GM23338 (cell line): Measurements from ENCODE around the gene PRTN3. TPM values are rescaled to one million over a fixed set of nuclear protein-coding genes. Genes with fewer than 3 reads are reported as not detected.

Experiments used
- ATAC-seq: fragments of 200-7000 bp; cut with Tn5 transposase; 3 replicates; pipeline ENCODE4 v1.9.1; 2020
- DNase-seq: peaks from one replicate; pipeline ENCODE4 v3.0.0-alpha.2; 2015; ENCODE audit warnings: low spot score
- H2AFZ ChIP-seq: fragments of 200-600 bp; sonication (generic); 2 replicates; pipeline ENCODE4 v1.8.0; 2016; ENCODE audit warnings: antibody characterized with exemption, mild to moderate bottlenecking, moderate library complexity
- H3F3A ChIP-seq: fragments of 200-600 bp; sonication (generic); replicated peaks from 2 replicates; pipeline ENCODE4 v1.8.0; 2017; ENCODE audit warnings: antibody characterized with exemption, mixed run types, low read depth
- H3K27ac ChIP-seq: fragments of 200-600 bp; sonication (generic); 2 replicates; pipeline ENCODE4 v1.6.1; 2016; ENCODE audit warnings: low read depth
- H3K27me3 ChIP-seq: fragments of 200-600 bp; sonication (generic); 2 replicates; pipeline ENCODE4 v1.8.0; 2016; ENCODE audit warnings: mild to moderate bottlenecking, mixed run types, moderate library complexity; ENCODE audit not compliant: insufficient read depth
- H3K36me3 ChIP-seq: fragments of 200-600 bp; sonication (generic); 2 replicates; pipeline ENCODE4 v1.8.0; 2016; ENCODE audit warnings: mild to moderate bottlenecking; ENCODE audit not compliant: insufficient read depth
- H3K4me1 ChIP-seq: fragments of 200-600 bp; sonication (generic); 2 replicates; pipeline ENCODE4 v1.8.0; 2016; ENCODE audit warnings: mild to moderate bottlenecking, moderate library complexity; ENCODE audit not compliant: insufficient read depth
- H3K4me2 ChIP-seq: fragments of 200-600 bp; sonication (generic); 2 replicates; pipeline ENCODE4 v1.7.1; 2017; ENCODE audit warnings: mixed run types
- H3K4me3 ChIP-seq: fragments of 200-600 bp; sonication (generic); 2 replicates; pipeline ENCODE4 v1.6.1; 2016; ENCODE audit warnings: mixed run types
- H3K79me2 ChIP-seq: fragments of 200-600 bp; sonication (generic); replicated peaks from 2 replicates; pipeline ENCODE4 v1.8.0; 2017; ENCODE audit warnings: mild to moderate bottlenecking; ENCODE audit not compliant: insufficient read depth
- H3K9me2 ChIP-seq: fragments of 200-600 bp; sonication (generic); 2 replicates; pipeline ENCODE4 v1.8.0; 2017; ENCODE audit not compliant: insufficient read depth
- H4K20me1 ChIP-seq: fragments of 200-600 bp; sonication (generic); replicated peaks from 2 replicates; pipeline ENCODE4 v1.8.0; 2017; ENCODE audit warnings: mild to moderate bottlenecking; ENCODE audit not compliant: insufficient read depth
- H3K27ac Mint-ChIP-seq: 2 replicates; pipeline ENCODE4 v1.8.0; 2020; ENCODE audit warnings: inconsistent platforms, mild to moderate bottlenecking, moderate library complexity, mixed read lengths
- H3K27me3 Mint-ChIP-seq: 3 replicates; pipeline ENCODE4 v1.8.0; 2022; ENCODE audit warnings: low read depth, mild to moderate bottlenecking, moderate library complexity, mixed read lengths, inconsistent platforms; ENCODE audit not compliant: insufficient read depth, poor library complexity
- H3K36me3 Mint-ChIP-seq: 3 replicates; pipeline ENCODE4 v1.8.0; 2021; ENCODE audit warnings: low read depth, mild to moderate bottlenecking, inconsistent platforms, moderate library complexity, mixed read lengths
- H3K4me1 Mint-ChIP-seq: 3 replicates; pipeline ENCODE4 v1.8.0; 2020; ENCODE audit warnings: mild to moderate bottlenecking, inconsistent platforms, mixed read lengths
- H3K4me3 Mint-ChIP-seq: 3 replicates; pipeline ENCODE4 v1.8.0; 2021; ENCODE audit warnings: moderate library complexity, mild to moderate bottlenecking, inconsistent platforms, mixed read lengths
- H3K9me3 Mint-ChIP-seq: 3 replicates; pipeline ENCODE4 v1.8.0; 2020; ENCODE audit warnings: moderate library complexity, mild to moderate bottlenecking, inconsistent platforms, mixed read lengths
- CREB1 ChIP-seq: fragments of 250-450 bp; sonication (Bioruptor Pico); IDR thresholded peaks from 2 replicates; pipeline ENCODE4 v1.5.0; 2020; ENCODE audit warnings: low read depth, mild to moderate bottlenecking, moderate library complexity
- EZH2 ChIP-seq: fragments of 200-600 bp; sonication (generic); IDR thresholded peaks from one replicate; pipeline ENCODE4 v1.8.0; 2017; ENCODE audit warnings: antibody characterized with exemption, mild to moderate bottlenecking, low read depth; ENCODE audit not compliant: unreplicated experiment
- EZH2phosphoT487 ChIP-seq: fragments of 200-600 bp; sonication (generic); IDR thresholded peaks from one replicate; pipeline ENCODE4 v1.8.1; 2018; ENCODE audit warnings: antibody characterized with exemption; ENCODE audit not compliant: unreplicated experiment
- JUNB ChIP-seq: IDR thresholded peaks from one replicate; pipeline ENCODE4 v1.6.1; 2016; ENCODE audit warnings: antibody characterized with exemption; ENCODE audit not compliant: unreplicated experiment
- NANOG ChIP-seq: IDR thresholded peaks from 2 replicates; pipeline ENCODE4 v1.6.1; 2016; ENCODE audit warnings: antibody characterized with exemption, borderline replicate concordance
- POLR2AphosphoS5 ChIP-seq: IDR thresholded peaks from 2 replicates; pipeline ENCODE4 v1.6.1; 2016; ENCODE audit warnings: antibody characterized with exemption, low read depth
- STAT1 ChIP-seq: IDR thresholded peaks from one replicate; pipeline ENCODE4 v1.6.1; 2016; ENCODE audit warnings: antibody characterized with exemption; ENCODE audit not compliant: unreplicated experiment
- ZNF114 ChIP-seq: fragments of 250-450 bp; sonication (Bioruptor Pico); IDR thresholded peaks from 2 replicates; pipeline ENCODE4 v1.5.0; 2020; ENCODE audit warnings: mild to moderate bottlenecking, moderate library complexity
- ZNF331 ChIP-seq: fragments of 250-450 bp; sonication (Bioruptor Pico); IDR thresholded peaks from 2 replicates; pipeline ENCODE4 v1.5.0; 2020; ENCODE audit warnings: low read depth, mild to moderate bottlenecking, moderate library complexity
- polyA plus RNA-seq: library from polyadenylated mRNA; unstranded; fragments of >200 nt; fragmentation: Nextera tagmentation; extraction: Ambion mirVana; gene quantifications from 2 replicates; pipeline ENCODE4 v1.2.1, GENCODE V29; 2016
- total RNA-seq: library from RNA; depleted of rRNA; stranded (reverse); fragments of >200 nt; shearing (Covaris generic); gene quantifications from 2 replicates; pipeline ENCODE4 v1.2.3, GENCODE V29; 2014
- TF ChIP-seq, protein P1 (sequence below): IDR thresholded peaks from 2 replicates; pipeline ENCODE4 v1.6.1; 2016; ENCODE audit warnings: antibody characterized with exemption
- TF ChIP-seq, protein P2 (sequence below): fragments of 250-450 bp; sonication (Bioruptor Pico); IDR thresholded peaks from 2 replicates; pipeline ENCODE4 v1.5.0; 2020; ENCODE audit warnings: mild to moderate bottlenecking, moderate library complexity
- TF ChIP-seq, protein P3 (sequence below), 2 experiments: fragments of 200-600 bp in 1 of 2; sonication (generic) in 1 of 2; conservative IDR thresholded peaks; 2 replicates each; pipeline versions ENCODE4 v1.5.1 to v1.6.1; 2016 to 2017; ENCODE audit warnings: antibody characterized with exemption in 2 of 2, low read depth in 2 of 2, mild to moderate bottlenecking in 2 of 2, moderate library complexity in 1 of 2
- TF ChIP-seq, protein P4 (sequence below): IDR thresholded peaks from one replicate; pipeline ENCODE4 v1.6.1; 2018; ENCODE audit warnings: antibody characterized with exemption; ENCODE audit not compliant: unreplicated experiment

The PRTN3 gene
- total and polyA plus RNA-seq, 2 experiments from 2014 or later = 0.21 to 0.68 TPM

DNA sequence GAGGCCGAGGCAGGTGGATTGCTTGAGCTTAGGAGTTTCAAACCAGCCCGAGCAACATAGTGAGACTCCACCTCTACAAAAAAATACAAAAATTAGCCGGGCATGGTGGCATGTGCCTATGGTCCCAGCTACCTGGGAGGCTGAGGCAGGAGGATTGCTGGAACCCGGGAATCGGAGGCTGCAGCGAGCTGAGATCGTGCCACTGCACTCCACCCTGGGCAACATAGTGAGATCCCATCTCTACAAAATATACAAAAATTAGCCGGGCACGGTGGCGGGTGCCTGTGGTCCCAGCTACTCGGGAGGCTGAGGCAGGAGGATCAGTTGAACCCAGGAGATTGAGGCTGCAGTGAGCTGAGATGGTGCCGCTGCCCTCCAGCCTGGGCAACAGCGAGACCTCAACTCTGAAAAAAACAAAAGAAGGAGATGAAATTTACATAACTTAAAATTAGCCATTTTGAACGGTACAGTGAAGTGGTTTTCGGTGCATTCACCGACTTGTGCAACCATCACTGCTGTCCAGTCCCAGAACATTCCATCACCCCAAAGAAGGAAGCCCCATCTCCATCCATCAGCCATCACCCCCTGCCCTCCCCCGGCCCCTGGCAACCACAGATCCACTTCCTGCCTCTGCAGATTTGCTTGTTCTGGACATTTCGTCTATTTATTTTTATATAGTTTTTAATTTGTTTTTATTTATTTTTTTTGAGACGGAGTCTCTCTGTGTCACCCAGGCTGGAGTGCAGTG lies 14.7 kb upstream of the PRTN3 start:
- Mint-ChIP-seq H3K36me3 (no peaks in the 10 kb centered on the region), H3K27me3 (peaks cover 8% of the 10 kb centered on the region), H3K9me3 (no peaks in the 10 kb centered on the region), H3K4me1 (peaks cover 6% of the 10 kb centered on the region; the same call in 2 of the 3 replicates), H3K27ac (no peak overlapping the region), H3K4me3 (no peak overlapping the region)
- H3K4me3 ChIP-seq = no peak overlapping the region
- H3K9me2 ChIP-seq = no peaks in the 10 kb centered on the region
- H3K79me2 ChIP-seq = no peaks in the 10 kb centered on the region
- H3K4me2 ChIP-seq = no peak overlapping the region
- no peaks in the 10 kb centered on the region for H3F3A ChIP-seq
- no peak overlapping the region for H3K27ac ChIP-seq
- no peaks in the 10 kb centered on the region for H3K36me3 ChIP-seq
- TF ChIP-seq STAT1 (no peak), CREB1 (CRISPR knock-in tag) (no peak), ZNF331 (CRISPR knock-in tag) (no peak), EZH2 (no peak), NANOG (no peak), ZNF114 (CRISPR knock-in tag) (no peak), JUNB (no peak), EZH2phosphoT487 (no peak), POLR2AphosphoS5 (no peak)
- TF ChIP-seq, protein P1, sequence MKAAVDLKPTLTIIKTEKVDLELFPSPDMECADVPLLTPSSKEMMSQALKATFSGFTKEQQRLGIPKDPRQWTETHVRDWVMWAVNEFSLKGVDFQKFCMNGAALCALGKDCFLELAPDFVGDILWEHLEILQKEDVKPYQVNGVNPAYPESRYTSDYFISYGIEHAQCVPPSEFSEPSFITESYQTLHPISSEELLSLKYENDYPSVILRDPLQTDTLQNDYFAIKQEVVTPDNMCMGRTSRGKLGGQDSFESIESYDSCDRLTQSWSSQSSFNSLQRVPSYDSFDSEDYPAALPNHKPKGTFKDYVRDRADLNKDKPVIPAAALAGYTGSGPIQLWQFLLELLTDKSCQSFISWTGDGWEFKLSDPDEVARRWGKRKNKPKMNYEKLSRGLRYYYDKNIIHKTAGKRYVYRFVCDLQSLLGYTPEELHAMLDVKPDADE = no peak
- TF ChIP-seq, protein P2, sequence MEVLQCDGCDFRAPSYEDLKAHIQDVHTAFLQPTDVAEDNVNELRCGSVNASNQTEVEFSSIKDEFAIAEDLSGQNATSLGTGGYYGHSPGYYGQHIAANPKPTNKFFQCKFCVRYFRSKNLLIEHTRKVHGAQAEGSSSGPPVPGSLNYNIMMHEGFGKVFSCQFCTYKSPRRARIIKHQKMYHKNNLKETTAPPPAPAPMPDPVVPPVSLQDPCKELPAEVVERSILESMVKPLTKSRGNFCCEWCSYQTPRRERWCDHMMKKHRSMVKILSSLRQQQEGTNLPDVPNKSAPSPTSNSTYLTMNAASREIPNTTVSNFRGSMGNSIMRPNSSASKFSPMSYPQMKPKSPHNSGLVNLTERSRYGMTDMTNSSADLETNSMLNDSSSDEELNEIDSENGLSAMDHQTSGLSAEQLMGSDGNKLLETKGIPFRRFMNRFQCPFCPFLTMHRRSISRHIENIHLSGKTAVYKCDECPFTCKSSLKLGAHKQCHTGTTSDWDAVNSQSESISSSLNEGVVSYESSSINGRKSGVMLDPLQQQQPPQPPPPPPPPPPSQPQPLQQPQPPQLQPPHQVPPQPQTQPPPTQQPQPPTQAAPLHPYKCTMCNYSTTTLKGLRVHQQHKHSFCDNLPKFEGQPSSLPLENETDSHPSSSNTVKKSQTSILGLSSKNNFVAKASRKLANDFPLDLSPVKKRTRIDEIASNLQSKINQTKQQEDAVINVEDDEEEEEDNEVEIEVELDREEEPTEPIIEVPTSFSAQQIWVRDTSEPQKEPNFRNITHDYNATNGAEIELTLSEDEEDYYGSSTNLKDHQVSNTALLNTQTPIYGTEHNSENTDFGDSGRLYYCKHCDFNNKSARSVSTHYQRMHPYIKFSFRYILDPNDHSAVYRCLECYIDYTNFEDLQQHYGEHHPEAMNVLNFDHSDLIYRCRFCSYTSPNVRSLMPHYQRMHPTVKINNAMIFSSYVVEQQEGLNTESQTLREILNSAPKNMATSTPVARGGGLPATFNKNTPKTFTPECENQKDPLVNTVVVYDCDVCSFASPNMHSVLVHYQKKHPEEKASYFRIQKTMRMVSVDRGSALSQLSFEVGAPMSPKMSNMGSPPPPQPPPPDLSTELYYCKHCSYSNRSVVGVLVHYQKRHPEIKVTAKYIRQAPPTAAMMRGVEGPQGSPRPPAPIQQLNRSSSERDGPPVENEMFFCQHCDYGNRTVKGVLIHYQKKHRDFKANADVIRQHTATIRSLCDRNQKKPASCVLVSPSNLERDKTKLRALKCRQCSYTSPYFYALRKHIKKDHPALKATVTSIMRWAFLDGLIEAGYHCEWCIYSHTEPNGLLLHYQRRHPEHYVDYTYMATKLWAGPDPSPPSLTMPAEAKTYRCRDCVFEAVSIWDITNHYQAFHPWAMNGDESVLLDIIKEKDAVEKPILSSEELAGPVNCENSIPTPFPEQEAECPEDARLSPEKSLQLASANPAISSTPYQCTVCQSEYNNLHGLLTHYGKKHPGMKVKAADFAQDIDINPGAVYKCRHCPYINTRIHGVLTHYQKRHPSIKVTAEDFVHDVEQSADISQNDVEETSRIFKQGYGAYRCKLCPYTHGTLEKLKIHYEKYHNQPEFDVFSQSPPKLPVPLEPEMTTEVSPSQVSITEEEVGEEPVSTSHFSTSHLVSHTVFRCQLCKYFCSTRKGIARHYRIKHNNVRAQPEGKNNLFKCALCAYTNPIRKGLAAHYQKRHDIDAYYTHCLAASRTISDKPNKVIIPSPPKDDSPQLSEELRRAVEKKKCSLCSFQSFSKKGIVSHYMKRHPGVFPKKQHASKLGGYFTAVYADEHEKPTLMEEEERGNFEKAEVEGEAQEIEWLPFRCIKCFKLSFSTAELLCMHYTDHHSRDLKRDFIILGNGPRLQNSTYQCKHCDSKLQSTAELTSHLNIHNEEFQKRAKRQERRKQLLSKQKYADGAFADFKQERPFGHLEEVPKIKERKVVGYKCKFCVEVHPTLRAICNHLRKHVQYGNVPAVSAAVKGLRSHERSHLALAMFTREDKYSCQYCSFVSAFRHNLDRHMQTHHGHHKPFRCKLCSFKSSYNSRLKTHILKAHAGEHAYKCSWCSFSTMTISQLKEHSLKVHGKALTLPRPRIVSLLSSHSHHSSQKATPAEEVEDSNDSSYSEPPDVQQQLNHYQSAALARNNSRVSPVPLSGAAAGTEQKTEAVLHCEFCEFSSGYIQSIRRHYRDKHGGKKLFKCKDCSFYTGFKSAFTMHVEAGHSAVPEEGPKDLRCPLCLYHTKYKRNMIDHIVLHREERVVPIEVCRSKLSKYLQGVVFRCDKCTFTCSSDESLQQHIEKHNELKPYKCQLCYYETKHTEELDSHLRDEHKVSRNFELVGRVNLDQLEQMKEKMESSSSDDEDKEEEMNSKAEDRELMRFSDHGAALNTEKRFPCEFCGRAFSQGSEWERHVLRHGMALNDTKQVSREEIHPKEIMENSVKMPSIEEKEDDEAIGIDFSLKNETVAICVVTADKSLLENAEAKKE = no peak
- TF ChIP-seq, protein P3, sequence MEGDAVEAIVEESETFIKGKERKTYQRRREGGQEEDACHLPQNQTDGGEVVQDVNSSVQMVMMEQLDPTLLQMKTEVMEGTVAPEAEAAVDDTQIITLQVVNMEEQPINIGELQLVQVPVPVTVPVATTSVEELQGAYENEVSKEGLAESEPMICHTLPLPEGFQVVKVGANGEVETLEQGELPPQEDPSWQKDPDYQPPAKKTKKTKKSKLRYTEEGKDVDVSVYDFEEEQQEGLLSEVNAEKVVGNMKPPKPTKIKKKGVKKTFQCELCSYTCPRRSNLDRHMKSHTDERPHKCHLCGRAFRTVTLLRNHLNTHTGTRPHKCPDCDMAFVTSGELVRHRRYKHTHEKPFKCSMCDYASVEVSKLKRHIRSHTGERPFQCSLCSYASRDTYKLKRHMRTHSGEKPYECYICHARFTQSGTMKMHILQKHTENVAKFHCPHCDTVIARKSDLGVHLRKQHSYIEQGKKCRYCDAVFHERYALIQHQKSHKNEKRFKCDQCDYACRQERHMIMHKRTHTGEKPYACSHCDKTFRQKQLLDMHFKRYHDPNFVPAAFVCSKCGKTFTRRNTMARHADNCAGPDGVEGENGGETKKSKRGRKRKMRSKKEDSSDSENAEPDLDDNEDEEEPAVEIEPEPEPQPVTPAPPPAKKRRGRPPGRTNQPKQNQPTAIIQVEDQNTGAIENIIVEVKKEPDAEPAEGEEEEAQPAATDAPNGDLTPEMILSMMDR (conservative IDR thresholded peaks at IDR 0.05; ENCODE audit: low read depth in 2 of 2) = no peak
- TF ChIP-seq, protein P4, sequence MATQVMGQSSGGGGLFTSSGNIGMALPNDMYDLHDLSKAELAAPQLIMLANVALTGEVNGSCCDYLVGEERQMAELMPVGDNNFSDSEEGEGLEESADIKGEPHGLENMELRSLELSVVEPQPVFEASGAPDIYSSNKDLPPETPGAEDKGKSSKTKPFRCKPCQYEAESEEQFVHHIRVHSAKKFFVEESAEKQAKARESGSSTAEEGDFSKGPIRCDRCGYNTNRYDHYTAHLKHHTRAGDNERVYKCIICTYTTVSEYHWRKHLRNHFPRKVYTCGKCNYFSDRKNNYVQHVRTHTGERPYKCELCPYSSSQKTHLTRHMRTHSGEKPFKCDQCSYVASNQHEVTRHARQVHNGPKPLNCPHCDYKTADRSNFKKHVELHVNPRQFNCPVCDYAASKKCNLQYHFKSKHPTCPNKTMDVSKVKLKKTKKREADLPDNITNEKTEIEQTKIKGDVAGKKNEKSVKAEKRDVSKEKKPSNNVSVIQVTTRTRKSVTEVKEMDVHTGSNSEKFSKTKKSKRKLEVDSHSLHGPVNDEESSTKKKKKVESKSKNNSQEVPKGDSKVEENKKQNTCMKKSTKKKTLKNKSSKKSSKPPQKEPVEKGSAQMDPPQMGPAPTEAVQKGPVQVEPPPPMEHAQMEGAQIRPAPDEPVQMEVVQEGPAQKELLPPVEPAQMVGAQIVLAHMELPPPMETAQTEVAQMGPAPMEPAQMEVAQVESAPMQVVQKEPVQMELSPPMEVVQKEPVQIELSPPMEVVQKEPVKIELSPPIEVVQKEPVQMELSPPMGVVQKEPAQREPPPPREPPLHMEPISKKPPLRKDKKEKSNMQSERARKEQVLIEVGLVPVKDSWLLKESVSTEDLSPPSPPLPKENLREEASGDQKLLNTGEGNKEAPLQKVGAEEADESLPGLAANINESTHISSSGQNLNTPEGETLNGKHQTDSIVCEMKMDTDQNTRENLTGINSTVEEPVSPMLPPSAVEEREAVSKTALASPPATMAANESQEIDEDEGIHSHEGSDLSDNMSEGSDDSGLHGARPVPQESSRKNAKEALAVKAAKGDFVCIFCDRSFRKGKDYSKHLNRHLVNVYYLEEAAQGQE = no peak
- no peaks in the 10 kb centered on the region; the same call in 1 of the 2 replicates for H3K27me3 ChIP-seq
- H3K4me1 ChIP-seq = peaks cover 9% of the 10 kb centered on the region; the same call in 1 of the 2 replicates
- no peaks in the 10 kb centered on the region for H4K20me1 ChIP-seq
- no peak for DNase-seq
- ATAC-seq = no peak
- H2AFZ ChIP-seq = no peak overlapping the region
